SHP77 treated with DMSO at 0.1 percent for 48 hours (cell line): ENCODE data around the gene RPA4.
"Not testable (repeated sequence)": the region's sequence is repeated elsewhere in the genome, so short reads cannot be mapped to it uniquely, and the experiment has no call there.

Experiments
- DNase-seq: peaks from one replicate; lab custom pipeline; 2025; lab: John Stamatoyannopoulos, UW

Gene RPA4

DNA sequence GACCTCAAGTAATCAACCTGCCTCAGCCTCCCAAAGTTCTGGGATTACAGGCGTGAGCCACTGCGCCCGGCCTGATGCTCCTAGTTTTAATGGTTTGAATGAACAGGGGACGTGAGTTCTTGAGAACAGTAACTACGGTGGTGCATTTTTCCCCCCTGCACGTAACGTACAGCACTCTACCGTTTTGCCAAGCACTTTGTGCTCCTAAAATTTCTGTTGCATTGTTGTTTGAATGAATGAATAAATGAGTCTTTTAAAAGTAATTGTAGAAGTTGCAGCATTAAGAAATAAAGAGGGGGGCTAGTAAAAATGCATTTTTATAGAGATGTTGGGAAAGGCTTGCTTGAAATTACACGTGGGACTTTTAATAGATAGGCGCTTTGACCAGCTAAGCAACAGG is at the start of gene RPA4:
Gene RPA4 (plus strand): TSS at position 301 of the 400 bp plus-strand sequence. CDS start 403 bp downstream, outside the sequence.
- DNase-seq: no peak

- no peak for DNase-seq
Measured at GRCh38 chrX:96834137-96834536, 49.6 kb upstream of the RPA4 start.

DNA sequence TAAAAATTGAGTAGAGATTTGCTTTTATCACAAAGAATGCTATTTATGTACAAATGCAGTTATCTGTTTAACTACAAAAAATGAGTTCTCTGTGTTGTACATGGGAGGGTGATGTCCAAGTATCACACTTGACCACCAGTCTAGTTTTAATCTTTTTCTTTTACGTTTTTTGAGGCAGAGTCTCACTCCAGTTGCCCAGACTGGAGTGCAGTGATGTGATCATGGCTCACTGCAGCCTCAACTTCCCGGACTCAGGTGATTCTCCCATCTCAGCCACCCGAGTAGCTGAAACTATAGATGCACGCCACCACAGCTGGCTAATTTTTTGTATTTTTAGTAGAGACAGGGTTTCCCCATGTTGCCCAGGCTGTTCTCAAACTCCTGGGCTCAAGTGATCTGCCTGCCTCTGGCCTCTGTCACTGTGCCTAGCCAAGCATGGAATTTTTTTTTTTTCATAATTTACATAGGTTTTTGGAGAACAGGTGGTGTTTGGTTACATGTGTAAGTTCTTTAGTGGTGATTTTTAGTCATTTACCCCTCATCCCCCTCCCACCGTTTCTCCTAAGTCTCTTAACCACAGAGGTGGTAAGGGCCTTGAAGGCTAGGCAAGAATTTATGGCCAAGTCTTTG is 47.9 kb upstream of the RPA4 start:
- DNase-seq: no peak

DNA sequence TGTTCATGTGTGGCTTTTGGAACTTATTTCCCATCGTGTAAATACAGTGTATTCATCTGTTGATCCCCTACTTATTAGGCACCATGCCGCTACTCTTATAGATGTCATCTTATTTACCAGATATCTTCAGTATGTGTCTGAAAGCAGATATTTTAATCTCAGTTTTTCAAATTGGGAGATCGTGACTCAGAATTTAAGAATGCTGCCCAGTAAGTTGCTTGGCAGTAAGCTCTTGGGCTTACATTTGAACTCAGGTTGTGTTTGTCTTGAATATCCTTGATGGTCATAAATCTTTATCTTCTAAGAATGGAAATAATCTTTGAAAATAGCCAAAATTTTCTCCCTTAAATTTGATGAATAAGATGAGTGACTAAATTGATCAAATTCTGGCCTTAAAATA is 45.9 kb upstream of the RPA4 start:
- no peak for DNase-seq

DNA sequence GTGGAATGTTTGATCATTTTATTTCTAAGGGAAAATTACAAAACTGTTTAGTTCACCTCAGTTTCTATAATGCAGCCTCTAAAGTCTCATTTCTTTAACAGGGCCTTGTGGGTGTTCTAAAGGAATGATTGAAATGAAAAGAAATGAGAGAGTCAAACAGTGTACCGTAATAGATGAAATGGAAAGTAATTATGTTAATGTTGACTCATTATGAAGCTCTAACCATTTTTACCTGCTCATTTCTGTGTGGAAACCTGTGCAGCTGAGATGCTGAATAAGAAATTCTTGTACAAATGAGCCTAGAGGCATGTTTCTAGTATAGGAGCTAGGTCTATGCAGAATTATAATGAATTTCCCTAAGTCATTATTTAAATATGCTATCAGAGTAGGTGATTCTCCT is 45.2 kb upstream of the RPA4 start:
- no peak for DNase-seq

DNA sequence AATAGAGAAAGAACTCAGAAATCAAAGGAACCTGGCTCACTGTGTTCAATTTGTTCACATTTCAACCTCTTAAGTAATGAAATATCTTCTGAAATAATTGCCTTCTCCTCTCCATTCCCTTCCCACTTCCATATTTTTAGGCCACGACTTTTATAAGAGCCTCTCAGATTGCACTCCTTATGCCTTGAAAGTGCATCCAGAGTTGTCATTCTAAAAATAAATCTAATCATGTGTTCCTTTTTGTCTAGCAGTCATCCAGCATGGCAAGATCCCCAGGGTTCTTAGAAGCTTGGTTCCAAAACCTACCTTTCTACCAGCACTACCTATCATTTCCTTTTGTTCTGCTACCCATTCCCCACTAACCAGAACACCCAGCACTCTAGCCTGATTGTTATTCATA is 42.4 kb upstream of the RPA4 start:
- no peak for DNase-seq

DNA sequence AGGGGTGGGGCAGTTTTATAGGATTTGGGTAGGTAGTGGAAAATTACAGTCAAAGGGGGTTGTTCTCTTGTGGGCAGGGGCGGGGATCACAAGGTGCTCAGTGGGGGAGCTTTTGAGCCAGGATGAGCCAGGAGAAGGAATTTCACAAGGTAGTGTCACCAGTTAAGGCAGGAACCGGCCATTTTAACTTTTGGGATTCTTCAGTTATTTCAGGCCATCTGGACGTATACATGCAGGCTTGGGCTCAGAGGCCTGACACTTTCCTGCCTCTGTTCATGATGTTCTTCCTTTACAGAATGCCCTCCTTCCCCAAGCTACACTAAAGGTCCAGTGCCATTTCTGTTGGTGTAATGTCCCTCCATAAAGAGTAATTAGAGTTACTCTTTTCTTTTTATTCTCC is 41.8 kb upstream of the RPA4 start:
- DNase-seq: not testable (repeated sequence)

DNA sequence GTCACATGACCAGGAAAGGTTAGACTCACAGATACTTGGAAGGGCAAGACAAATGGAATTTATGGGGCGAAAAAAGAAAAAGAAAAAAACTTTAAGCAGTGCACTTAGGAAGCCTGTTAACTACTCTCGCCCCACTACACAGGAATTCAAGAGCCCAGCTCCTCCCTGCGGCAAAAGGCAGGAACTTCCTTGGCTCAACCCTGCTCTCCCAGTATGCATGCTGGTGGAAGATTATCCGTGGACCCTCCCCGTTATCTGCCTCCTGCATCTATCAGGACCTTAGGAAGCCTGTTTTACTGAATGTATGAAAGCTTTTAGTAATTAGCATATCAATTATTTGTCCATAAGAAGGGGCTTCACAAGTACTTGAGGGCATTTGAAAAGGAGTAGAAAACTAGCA is 40.1 kb upstream of the RPA4 start:
- DNase-seq: no peak

- no peak for DNase-seq
Measured at GRCh38 chrX:96846841-96847240, 36.9 kb upstream of the RPA4 start.

- not testable (repeated sequence) for DNase-seq
Measured at GRCh38 chrX:96859422-96859821, 24.3 kb upstream of the RPA4 start.

DNA sequence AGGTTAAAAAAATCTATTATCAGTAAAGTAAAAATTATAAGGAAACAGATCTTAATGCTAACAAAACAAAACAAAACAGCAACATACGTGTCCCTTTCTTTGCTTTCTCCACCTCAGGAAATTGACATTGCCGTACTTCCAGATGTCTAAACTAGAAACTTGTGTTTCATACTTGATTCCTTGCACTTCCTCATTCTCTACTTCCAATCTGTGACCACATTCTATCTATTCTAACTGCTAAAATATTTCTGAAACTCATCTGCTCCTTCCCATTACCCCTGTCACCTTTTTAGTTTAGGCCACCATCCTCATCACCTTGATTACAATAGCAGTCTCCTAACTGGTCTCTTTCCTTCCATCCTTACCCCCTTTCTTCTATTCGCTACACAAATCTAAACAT is 22.5 kb upstream of the RPA4 start:
- DNase-seq: no peak

DNA sequence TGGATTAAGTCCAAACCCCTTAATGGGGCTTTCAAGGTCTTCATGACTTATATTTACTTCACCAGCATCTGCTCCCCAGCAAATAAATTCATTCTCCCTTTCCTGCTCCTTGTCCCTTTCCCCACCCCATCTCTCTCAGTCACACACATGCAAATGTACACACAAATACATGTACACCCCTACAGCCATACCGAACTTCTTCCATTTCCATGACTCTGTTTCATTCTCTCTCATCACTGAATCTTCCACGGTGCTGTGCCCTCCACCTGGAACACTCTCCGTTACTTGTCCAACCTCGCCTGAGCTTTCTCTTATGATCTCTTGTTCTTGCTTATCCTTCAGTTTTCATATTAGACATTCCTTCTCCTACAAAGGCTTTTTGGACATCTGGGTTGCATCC is 22.0 kb upstream of the RPA4 start:
- DNase-seq: no peak

GRCh38 chrX:96884027-96884426 is 319 bp downstream of the RPA4 start:
- DNase-seq: no peak

DNA sequence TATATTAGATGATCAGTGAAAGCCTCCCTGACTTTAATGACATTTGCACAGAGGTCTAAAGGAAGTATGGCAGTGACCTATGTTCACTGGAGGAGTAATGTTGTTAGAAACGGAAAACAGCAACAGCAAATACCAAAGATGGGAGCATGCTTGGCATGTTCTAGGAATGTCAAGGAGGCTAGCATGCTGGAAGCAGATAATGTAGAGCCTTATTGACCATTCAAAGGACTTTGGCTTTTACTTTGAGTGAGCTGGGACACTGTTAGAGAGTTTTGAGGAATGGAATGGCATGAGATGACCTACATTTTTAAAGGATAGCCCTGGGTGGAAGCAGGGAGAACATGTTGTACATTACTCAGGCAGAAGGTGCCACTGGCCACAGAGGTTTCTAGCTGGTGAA is 6.0 kb downstream of the RPA4 start:
- DNase-seq: no peak

DNA sequence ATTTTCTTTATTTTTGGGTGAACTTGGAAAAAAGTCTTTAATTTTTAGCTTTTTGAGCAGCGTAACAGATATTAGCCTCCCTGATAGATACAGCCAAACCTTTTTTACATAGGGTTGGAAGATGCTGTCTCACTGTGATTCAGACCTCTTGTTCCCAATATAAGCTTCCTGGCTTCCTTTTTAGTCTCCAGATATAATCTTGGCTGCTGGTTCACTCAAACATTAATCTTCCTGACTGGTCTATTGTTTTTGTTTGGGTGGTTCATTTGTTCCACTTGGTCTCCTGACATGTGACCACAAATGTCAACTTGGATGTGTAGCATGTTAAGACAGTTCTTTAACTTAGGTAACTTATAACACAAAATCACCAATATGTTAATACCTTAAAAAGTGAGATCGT is 23.0 kb downstream of the RPA4 start:
- DNase-seq: no peak

DNA sequence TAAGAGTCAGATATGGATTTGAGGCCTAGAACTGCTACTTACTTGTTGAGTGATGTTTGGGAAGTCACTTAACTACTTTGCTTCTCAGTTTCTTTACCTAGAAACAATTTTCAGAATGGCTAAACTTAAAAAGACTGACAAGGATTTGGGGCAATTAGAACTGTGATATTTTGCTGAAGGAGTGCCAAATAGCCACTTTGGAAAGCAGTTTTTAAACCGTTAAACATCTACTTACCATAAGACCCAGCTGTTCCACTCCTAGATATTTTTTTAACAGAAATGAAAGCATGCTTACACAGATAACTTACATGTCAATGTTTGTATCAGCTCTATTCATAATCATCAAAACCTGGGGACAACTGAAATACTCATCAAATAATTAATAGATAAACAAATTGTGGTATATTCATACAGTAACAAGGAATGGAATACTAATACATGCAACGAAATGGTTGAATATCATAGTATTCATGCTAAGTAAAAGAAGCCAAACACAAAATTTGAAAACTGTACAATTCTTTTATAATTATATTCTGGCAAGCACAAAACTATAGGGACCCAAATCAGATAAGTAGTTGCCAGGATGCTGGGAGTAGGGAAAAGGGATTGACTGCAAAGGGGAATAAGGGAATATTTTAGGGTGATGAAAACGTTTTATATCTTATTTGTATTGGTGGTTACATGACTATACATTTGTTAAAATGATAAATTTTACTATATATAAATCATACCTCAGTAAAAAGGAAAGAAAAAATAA is 24.0 kb downstream of the RPA4 start:
- DNase-seq: no peak

- no peak for DNase-seq
Measured at GRCh38 chrX:96909291-96909690, 25.6 kb downstream of the RPA4 start.

GRCh38 chrX:96918864-96919263 is 35.2 kb downstream of the RPA4 start:
- no peak for DNase-seq

DNA sequence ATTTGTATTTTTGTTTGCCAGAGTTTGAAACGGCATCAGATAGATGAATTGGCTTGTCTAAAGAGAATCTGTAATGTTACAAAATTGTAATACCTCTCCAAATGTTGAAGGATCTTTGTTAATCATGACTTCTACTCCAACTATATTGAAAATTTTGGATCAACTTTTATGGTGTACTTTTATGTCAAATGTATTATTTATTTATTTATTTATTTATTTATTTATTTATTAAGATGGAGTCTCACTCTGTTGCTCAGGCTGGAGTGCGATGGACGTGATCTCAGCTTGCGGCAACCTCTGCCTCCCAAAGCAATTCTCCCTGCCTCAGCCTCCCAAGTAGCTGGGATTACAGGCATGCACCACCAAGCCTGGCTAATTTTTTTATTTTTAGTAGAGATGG is 36.0 kb downstream of the RPA4 start:
- no peak for DNase-seq

DNA sequence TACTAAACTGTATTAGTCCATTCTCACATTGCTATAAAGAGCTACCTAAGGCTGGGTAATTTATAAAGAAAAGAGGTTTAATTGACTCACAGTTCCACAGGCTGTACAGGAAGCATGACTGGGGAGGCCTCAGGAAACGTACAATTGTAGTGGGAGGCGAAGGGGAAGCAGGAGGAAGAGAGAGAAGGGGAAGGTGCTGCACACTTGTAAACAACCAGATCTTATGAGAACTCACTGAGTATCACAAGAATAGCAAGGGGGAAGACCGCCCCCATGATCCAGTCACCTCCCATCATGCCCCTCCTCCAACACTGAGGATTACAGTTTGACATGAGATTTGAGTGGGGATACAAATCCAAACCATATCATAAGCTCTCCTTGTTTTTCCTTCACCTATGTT is 40.9 kb downstream of the RPA4 start:
- DNase-seq: no peak

DNA sequence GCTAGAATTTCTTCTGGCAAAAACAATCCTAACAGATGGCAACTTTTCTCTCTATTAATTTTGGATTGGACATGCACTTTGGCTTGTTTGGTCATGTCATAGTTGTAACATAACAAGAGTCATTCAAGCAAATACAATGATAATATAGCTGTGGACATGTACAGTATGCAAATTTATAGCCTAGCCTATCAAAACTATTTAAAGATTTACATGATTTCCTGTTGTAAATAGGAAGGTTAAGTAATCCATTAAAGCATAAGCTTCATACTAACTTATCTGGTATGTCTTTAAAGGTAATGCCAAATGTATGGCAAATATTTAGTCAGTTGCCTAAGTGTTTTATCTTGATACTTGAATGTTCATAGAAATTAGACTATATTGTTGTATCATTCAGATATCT is 45.3 kb downstream of the RPA4 start:
- no peak for DNase-seq
